HepG2 (cell line): ENCODE results near the gene CIAO2B.

Experiments used
- AHDC1 ChIP-seq: sonication (generic); formaldehyde crosslinking; IDR thresholded peaks from 2 replicates; pipeline ENCODE4 v1.5.1; 2020; ENCODE audit warnings: mild to moderate bottlenecking, missing genetic modification reagents, borderline replicate concordance
- ARID3A ChIP-seq: IDR thresholded peaks from 2 replicates; pipeline ENCODE4 v1.6.1; 2012; ENCODE audit warnings: low read depth, low read length, improper control_type of control experiment
- CBX1 ChIP-seq: IDR thresholded peaks from one replicate; pipeline ENCODE4 v1.6.1; 2016; ENCODE audit warnings: antibody characterized with exemption, low read depth
- CTCF ChIP-seq: sonication (generic); formaldehyde crosslinking; IDR thresholded peaks from 2 replicates; pipeline ENCODE4 v1.5.0; 2020; ENCODE audit warnings: mild to moderate bottlenecking, missing genetic modification reagents, moderate library complexity
- GABPB1 ChIP-seq: IDR thresholded peaks from 2 replicates; pipeline ENCODE4 v1.6.1; 2016; ENCODE audit warnings: mild to moderate bottlenecking, missing genetic modification reagents, moderate library complexity, missing compliant biosample characterization
- HNRNPH1 ChIP-seq: fragments of 200-400 bp; formaldehyde crosslinking; optimal IDR thresholded peaks from 2 replicates; pipeline ENCODE3; 2017; ENCODE audit warnings: mild to moderate bottlenecking, low read depth, low read length
- HOXA7 ChIP-seq: sonication (generic); formaldehyde crosslinking; IDR thresholded peaks from 2 replicates; pipeline ENCODE4 v1.8.1; 2022; ENCODE audit warnings: mild to moderate bottlenecking, missing genetic modification reagents, moderate library complexity
- POLR2A ChIP-seq, 2 experiments: IDR thresholded peaks; 2 replicates each; pipeline ENCODE4 v1.6.1; 2011; ENCODE audit warnings: low read depth in 2 of 2, low read length in 2 of 2, mild to moderate bottlenecking in 1 of 2, moderate library complexity in 1 of 2; ENCODE audit not compliant: insufficient read depth in 1 of 2
- ZBTB43 ChIP-seq: sonication (generic); formaldehyde crosslinking; conservative IDR thresholded peaks from 2 replicates; pipeline ENCODE4 v1.4.0; 2020; ENCODE audit warnings: missing genetic modification reagents
- ZNF432 ChIP-seq: sonication (generic); formaldehyde crosslinking; IDR thresholded peaks from 2 replicates; pipeline ENCODE4 v1.5.0; 2020; ENCODE audit warnings: missing genetic modification reagents, mild to moderate bottlenecking, borderline replicate concordance
- ZZZ3 ChIP-seq: sonication (generic); formaldehyde crosslinking; IDR thresholded peaks from 2 replicates; pipeline ENCODE4 v1.4.0; 2020; ENCODE audit warnings: missing genetic modification reagents, mild to moderate bottlenecking, borderline replicate concordance
- TF ChIP-seq, protein P1 (sequence below): IDR thresholded peaks from 2 replicates; pipeline ENCODE4 v1.6.1; 2012; ENCODE audit warnings: low read length, improper control_type of control experiment
- TF ChIP-seq, protein P2 (sequence below), 2 experiments: IDR thresholded peaks; 2 replicates each; pipeline ENCODE4 v1.6.1; 2011 to 2012; ENCODE audit warnings: low read length in 2 of 2, borderline replicate concordance in 1 of 2, low read depth in 1 of 2, mild to moderate bottlenecking in 1 of 2, moderate library complexity in 1 of 2

DNA sequence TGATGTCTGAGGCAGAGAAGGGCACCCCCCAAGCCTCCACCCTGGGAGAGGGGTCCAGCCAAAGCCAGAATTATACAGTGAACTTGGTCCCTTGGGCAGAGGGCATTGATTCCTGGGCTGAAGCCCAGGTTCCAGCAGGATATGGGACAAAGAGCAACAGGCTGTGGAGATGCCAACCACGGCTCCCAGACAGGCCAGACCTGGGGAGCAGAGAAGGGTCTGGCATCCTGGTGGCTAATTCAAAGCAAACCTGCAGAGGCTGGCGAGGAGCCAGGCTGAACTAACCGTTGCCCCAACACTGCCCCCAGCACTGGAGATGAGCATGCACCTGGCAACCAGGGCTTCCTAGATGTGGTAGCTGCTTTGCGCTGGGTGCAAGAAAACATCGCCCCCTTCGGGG lies 29.8 kb upstream of the CIAO2B start:
- TF ChIP-seq, protein P1, sequence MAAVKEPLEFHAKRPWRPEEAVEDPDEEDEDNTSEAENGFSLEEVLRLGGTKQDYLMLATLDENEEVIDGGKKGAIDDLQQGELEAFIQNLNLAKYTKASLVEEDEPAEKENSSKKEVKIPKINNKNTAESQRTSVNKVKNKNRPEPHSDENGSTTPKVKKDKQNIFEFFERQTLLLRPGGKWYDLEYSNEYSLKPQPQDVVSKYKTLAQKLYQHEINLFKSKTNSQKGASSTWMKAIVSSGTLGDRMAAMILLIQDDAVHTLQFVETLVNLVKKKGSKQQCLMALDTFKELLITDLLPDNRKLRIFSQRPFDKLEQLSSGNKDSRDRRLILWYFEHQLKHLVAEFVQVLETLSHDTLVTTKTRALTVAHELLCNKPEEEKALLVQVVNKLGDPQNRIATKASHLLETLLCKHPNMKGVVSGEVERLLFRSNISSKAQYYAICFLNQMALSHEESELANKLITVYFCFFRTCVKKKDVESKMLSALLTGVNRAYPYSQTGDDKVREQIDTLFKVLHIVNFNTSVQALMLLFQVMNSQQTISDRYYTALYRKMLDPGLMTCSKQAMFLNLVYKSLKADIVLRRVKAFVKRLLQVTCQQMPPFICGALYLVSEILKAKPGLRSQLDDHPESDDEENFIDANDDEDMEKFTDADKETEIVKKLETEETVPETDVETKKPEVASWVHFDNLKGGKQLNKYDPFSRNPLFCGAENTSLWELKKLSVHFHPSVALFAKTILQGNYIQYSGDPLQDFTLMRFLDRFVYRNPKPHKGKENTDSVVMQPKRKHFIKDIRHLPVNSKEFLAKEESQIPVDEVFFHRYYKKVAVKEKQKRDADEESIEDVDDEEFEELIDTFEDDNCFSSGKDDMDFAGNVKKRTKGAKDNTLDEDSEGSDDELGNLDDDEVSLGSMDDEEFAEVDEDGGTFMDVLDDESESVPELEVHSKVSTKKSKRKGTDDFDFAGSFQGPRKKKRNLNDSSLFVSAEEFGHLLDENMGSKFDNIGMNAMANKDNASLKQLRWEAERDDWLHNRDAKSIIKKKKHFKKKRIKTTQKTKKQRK: no peak
- TF ChIP-seq ZBTB43 (CRISPR knock-in tag) (no peak), GABPB1 (CRISPR knock-in tag) (no peak), ARID3A (no peak), ZZZ3 (CRISPR knock-in tag) (no peak), HNRNPH1 (no peak), HOXA7 (CRISPR knock-in tag) (no peak), CTCF (CRISPR knock-in tag) (no peak), ZNF432 (no peak), CBX1 (no peak), POLR2A (IDR thresholded peaks at IDR 0.05; ENCODE audit: insufficient read depth in 1 of 2, low read depth in 2 of 2, low read length in 2 of 2) (no peak), AHDC1 (CRISPR knock-in tag) (no peak)
- TF ChIP-seq, protein P2, sequence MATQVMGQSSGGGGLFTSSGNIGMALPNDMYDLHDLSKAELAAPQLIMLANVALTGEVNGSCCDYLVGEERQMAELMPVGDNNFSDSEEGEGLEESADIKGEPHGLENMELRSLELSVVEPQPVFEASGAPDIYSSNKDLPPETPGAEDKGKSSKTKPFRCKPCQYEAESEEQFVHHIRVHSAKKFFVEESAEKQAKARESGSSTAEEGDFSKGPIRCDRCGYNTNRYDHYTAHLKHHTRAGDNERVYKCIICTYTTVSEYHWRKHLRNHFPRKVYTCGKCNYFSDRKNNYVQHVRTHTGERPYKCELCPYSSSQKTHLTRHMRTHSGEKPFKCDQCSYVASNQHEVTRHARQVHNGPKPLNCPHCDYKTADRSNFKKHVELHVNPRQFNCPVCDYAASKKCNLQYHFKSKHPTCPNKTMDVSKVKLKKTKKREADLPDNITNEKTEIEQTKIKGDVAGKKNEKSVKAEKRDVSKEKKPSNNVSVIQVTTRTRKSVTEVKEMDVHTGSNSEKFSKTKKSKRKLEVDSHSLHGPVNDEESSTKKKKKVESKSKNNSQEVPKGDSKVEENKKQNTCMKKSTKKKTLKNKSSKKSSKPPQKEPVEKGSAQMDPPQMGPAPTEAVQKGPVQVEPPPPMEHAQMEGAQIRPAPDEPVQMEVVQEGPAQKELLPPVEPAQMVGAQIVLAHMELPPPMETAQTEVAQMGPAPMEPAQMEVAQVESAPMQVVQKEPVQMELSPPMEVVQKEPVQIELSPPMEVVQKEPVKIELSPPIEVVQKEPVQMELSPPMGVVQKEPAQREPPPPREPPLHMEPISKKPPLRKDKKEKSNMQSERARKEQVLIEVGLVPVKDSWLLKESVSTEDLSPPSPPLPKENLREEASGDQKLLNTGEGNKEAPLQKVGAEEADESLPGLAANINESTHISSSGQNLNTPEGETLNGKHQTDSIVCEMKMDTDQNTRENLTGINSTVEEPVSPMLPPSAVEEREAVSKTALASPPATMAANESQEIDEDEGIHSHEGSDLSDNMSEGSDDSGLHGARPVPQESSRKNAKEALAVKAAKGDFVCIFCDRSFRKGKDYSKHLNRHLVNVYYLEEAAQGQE (IDR thresholded peaks at IDR 0.05; ENCODE audit: borderline replicate concordance in 1 of 2, low read depth in 1 of 2, low read length in 2 of 2): no peak
